Measurements from ENCODE around the gene GANC.

GANC gene

GRCh38 chr15:42360535-42361112 is 87.6 kb downstream of the GANC start:
- H3K27ac ChIP-seq = no peak overlapping the region
- no peak overlapping the region for H3K9ac ChIP-seq
- no peaks in the 10 kb centered on the region for H3K27me3 ChIP-seq
- H3K4me1 ChIP-seq = peaks cover 0 to 14% (median 2%) of the 10 kb centered on the region in 10 experiments; a peak in 6 of 20 replicates
- no peak overlapping the region for H3K4me2 ChIP-seq
- peaks cover 0 to 31% (median 11%) of the 10 kb centered on the region in 11 experiments; a peak in 10 of 22 replicates for H3K36me3 ChIP-seq
- H3K9me3 ChIP-seq (replicated peaks in 1 of 11) = no peaks in the 10 kb centered on the region
- no peak overlapping the region for H3K4me3 ChIP-seq
- H4K20me1 ChIP-seq = no peaks in the 10 kb centered on the region
- no peak for TF ChIP-seq Cebpa-rat (IDR thresholded peaks at IDR 0.05)

- TF ChIP-seq Cebpa-rat (IDR thresholded peaks at IDR 0.05) = no peak
- Histone ChIP-seq H3K9me3 (replicated peaks in 1 of 11) (no peaks in the 10 kb centered on the region; a peak in 1 of 22 replicates), H3K4me3 (no peak overlapping the region), H3K4me1 (peaks cover 8 to 27% (median 12%) of the 10 kb centered on the region in 10 experiments), H3K9ac (no peak overlapping the region), H3K27ac (no peak overlapping the region), H3K4me2 (no peak overlapping the region), H3K36me3 (peaks cover 0 to 14% (median 0%) of the 10 kb centered on the region in 11 experiments; a peak in 4 of 22 replicates), H4K20me1 (no peaks in the 10 kb centered on the region), H3K27me3 (no peaks in the 10 kb centered on the region)
These were observed 90.5 kb downstream of the GANC start for GRCh38 chr15:42363487-42363886.

- H3K27ac ChIP-seq = no peak overlapping the region
- no peak overlapping the region for H3K4me2 ChIP-seq
- no peak for TF ChIP-seq Cebpa-rat (IDR thresholded peaks at IDR 0.05)
These were observed 90.9 kb downstream of the GANC start for GRCh38 chr15:42363942-42364341.

GRCh38 chr15:42364529-42364928 is 91.5 kb downstream of the GANC start:
- H3K4me1 ChIP-seq = peaks cover 7 to 21% (median 11%) of the 10 kb centered on the region in 10 experiments
- H4K20me1 ChIP-seq = no peaks in the 10 kb centered on the region
- peaks cover 0 to 14% (median 0%) of the 10 kb centered on the region in 11 experiments; a peak in 4 of 22 replicates for H3K36me3 ChIP-seq
- H3K9me3 ChIP-seq (replicated peaks in 1 of 11) = peaks cover 0 to 7% (median 0%) of the 10 kb centered on the region in 11 experiments; a peak in 3 of 22 replicates
- no peak for TF ChIP-seq Cebpa-rat (IDR thresholded peaks at IDR 0.05)
- H3K27ac ChIP-seq = no peak overlapping the region
- no peak overlapping the region for H3K9ac ChIP-seq
- H3K4me2 ChIP-seq = no peak overlapping the region
- no peak overlapping the region for H3K4me3 ChIP-seq
- no peaks in the 10 kb centered on the region for H3K27me3 ChIP-seq

More at GRCh38 chr15:42363942-42364341, 90.9 kb downstream of the GANC start:
- peaks cover 8 to 27% (median 12%) of the 10 kb centered on the region in 10 experiments for H3K4me1 ChIP-seq
- peaks cover 0 to 4% (median 0%) of the 10 kb centered on the region in 11 experiments; a peak in 2 of 22 replicates for H3K9me3 ChIP-seq (replicated peaks in 1 of 11)
- H3K36me3 ChIP-seq = peaks cover 0 to 14% (median 0%) of the 10 kb centered on the region in 11 experiments; a peak in 4 of 22 replicates
- H4K20me1 ChIP-seq = no peaks in the 10 kb centered on the region
- H3K4me3 ChIP-seq = no peak overlapping the region
- H3K9ac ChIP-seq = no peak overlapping the region
- H3K27me3 ChIP-seq = no peaks in the 10 kb centered on the region

- Histone ChIP-seq H3K27ac (no peak overlapping the region), H3K4me3 (no peak overlapping the region), H3K4me1 (peaks cover 7 to 13% (median 11%) of the 10 kb centered on the region in 10 experiments), H3K9me3 (replicated peaks in 1 of 11) (peaks cover 0 to 7% (median 0%) of the 10 kb centered on the region in 11 experiments; a peak in 5 of 22 replicates), H3K9ac (no peak overlapping the region), H3K36me3 (peaks cover 0 to 6% (median 0%) of the 10 kb centered on the region in 11 experiments; a peak in 1 of 22 replicates), H4K20me1 (no peaks in the 10 kb centered on the region), H3K4me2 (no peak overlapping the region), H3K27me3 (no peaks in the 10 kb centered on the region)
- TF ChIP-seq Cebpa-rat (IDR thresholded peaks at IDR 0.05) = no peak
These were observed 93.0 kb downstream of the GANC start for GRCh38 chr15:42365921-42366550.

GRCh38 chr15:42367041-42367440 is 94.0 kb downstream of the GANC start:
- H4K20me1 ChIP-seq = no peaks in the 10 kb centered on the region
- H3K4me1 ChIP-seq = peaks cover 7 to 13% (median 11%) of the 10 kb centered on the region in 10 experiments
- peak overlapping the region; percentile 16 to 46 (median 34); a peak in 20 of 22 replicates for H3K4me2 ChIP-seq
- no peaks in the 10 kb centered on the region for H3K27me3 ChIP-seq
- H3K36me3 ChIP-seq = peaks cover 0 to 7% (median 0%) of the 10 kb centered on the region in 11 experiments; a peak in 1 of 22 replicates
- no peak for TF ChIP-seq Cebpa-rat (IDR thresholded peaks at IDR 0.05)
- no peak overlapping the region for H3K27ac ChIP-seq
- H3K9me3 ChIP-seq (replicated peaks in 1 of 11) = peaks cover 0 to 12% (median 4%) of the 10 kb centered on the region in 11 experiments; a peak in 8 of 22 replicates
- no peak overlapping the region for H3K9ac ChIP-seq
- no peak overlapping the region for H3K4me3 ChIP-seq

GRCh38 chr15:42368096-42368495 is 95.1 kb downstream of the GANC start:
- no peak overlapping the region for H3K9ac ChIP-seq
- H3K4me2 ChIP-seq = no peak overlapping the region
- H3K4me1 ChIP-seq = peaks cover 7 to 13% (median 11%) of the 10 kb centered on the region in 10 experiments
- H3K4me3 ChIP-seq = no peak overlapping the region
- H3K27ac ChIP-seq = no peak overlapping the region
- H3K36me3 ChIP-seq = peaks cover 0 to 10% (median 0%) of the 10 kb centered on the region in 11 experiments; a peak in 1 of 22 replicates
- peaks cover 0 to 12% (median 4%) of the 10 kb centered on the region in 11 experiments; a peak in 8 of 22 replicates for H3K9me3 ChIP-seq (replicated peaks in 1 of 11)
- no peak for TF ChIP-seq Cebpa-rat (IDR thresholded peaks at IDR 0.05)
- no peaks in the 10 kb centered on the region for H3K27me3 ChIP-seq
- no peaks in the 10 kb centered on the region for H4K20me1 ChIP-seq

GRCh38 chr15:42371096-42371495 is 98.1 kb downstream of the GANC start:
- Histone ChIP-seq H3K9me3 (replicated peaks in 1 of 11) (peaks cover 0 to 12% (median 4%) of the 10 kb centered on the region in 11 experiments; a peak in 8 of 22 replicates), H3K27me3 (no peaks in the 10 kb centered on the region)

GRCh38 chr15:42373274-42373673 is 100.3 kb downstream of the GANC start:
- TF ChIP-seq Cebpa-rat (IDR thresholded peaks at IDR 0.05) = no peak
- Histone ChIP-seq H4K20me1 (no peaks in the 10 kb centered on the region), H3K27me3 (no peaks in the 10 kb centered on the region), H3K4me2 (no peak overlapping the region), H3K27ac (no peak overlapping the region), H3K4me1 (no peaks in the 10 kb centered on the region), H3K9me3 (replicated peaks in 1 of 11) (peaks cover 12 to 26% (median 18%) of the 10 kb centered on the region in 11 experiments), H3K36me3 (peaks cover 0 to 15% (median 0%) of the 10 kb centered on the region in 11 experiments; a peak in 4 of 22 replicates), H3K4me3 (no peak overlapping the region), H3K9ac (no peak overlapping the region)

More at GRCh38 chr15:42371096-42371495, 98.1 kb downstream of the GANC start:
- H3K4me3 ChIP-seq = no peak overlapping the region
- TF ChIP-seq Cebpa-rat (IDR thresholded peaks at IDR 0.05) = no peak
- no peak overlapping the region for H3K9ac ChIP-seq
- no peaks in the 10 kb centered on the region for H4K20me1 ChIP-seq
- H3K27ac ChIP-seq = no peak overlapping the region; a peak in 1 of 22 replicates
- H3K36me3 ChIP-seq = peaks cover 0 to 10% (median 0%) of the 10 kb centered on the region in 11 experiments; a peak in 1 of 22 replicates
- H3K4me1 ChIP-seq = peaks cover 7 to 13% (median 11%) of the 10 kb centered on the region in 10 experiments
- no peak overlapping the region for H3K4me2 ChIP-seq
